ENCODE data around the gene GSTA2. TPM values are rescaled to one million over a fixed set of nuclear protein-coding genes. Genes with fewer than 3 reads are reported as not detected.
"Not testable (repeated sequence)": the region's sequence is repeated elsewhere in the genome, so short reads cannot be mapped to it uniquely, and the experiment has no call there.

GSTA2 gene
- polyA plus RNA-seq, 1 of the 3 experiments (the other 2 are of a cell fraction), result not detected

- H4K20me1 ChIP-seq (ENCODE audit: insufficient read depth); H3K36me3 ChIP-seq (replicated peaks in 1 of 2; ENCODE audit: control insufficient read depth in 1 of 2, insufficient read depth in 2 of 2, low read length in 1 of 2); H3K9me2 ChIP-seq; H3K27me3 ChIP-seq (ENCODE audit: insufficient read depth); POLR2A ChIA-PET; H3K9ac ChIP-seq; H2AFZ ChIP-seq (ENCODE audit: low read depth); H3K9me3 ChIP-seq; H3K79me2 ChIP-seq (ENCODE audit: insufficient read depth); H3F3A ChIP-seq (replicated peaks; ENCODE audit: insufficient read depth); DNase-seq; H3K4me1 ChIP-seq (ENCODE audit: control insufficient read depth in 1 of 2, insufficient read depth in 2 of 2, low read depth in 1 of 2, low read length in 1 of 2); H3K27ac ChIP-seq (ENCODE audit: low read depth in 2 of 2, low read length in 1 of 2); CTCF ChIA-PET; H3K4me3 ChIP-seq (ENCODE audit: low read depth in 2 of 2, low read length in 1 of 2); H3K4me2 ChIP-seq: not testable (repeated sequence)
- 45% methylated on average over 6 of the region's 6 CpGs for WGBS (ENCODE audit: low lambda C conversion rate)
Observed at GRCh38 chr6:52704781-52705502, 58.3 kb downstream of the GSTA2 start.

DNA sequence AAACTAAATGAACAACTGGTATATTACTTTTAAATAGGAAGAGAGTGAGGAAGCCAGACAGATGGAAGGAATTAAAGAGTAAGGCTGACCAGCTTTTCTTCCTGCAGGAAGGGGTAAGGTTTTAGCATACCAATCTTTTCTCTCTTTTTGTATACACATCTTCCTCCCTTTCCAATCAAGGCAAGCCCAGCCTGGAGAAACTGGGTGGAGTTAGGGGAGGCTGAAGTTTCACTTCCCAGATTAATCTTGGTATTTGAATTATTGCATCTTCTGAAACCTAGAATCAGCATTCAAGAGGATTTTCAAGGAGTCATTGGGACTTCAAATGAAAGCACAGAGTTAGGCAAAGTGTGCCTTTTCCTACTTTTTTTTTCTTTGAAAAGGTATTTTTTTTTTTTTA, 59.2 kb downstream of the GSTA2 start:
- no peak overlapping the region for H3K4me2 ChIP-seq
- H3K9me3 ChIP-seq, result peaks cover 4% of the 10 kb centered on the region; the same call in 1 of the 2 replicates
- H3F3A ChIP-seq (replicated peaks; ENCODE audit: insufficient read depth), result no peaks in the 10 kb centered on the region
- H3K4me3 ChIP-seq (ENCODE audit: low read depth in 2 of 2, low read length in 1 of 2), result no peak overlapping the region
- H2AFZ ChIP-seq (ENCODE audit: low read depth), result no peak overlapping the region
- ChIA-PET POLR2A (no interaction called here), CTCF (interaction anchor here (0.9 kb wide), 1 partner anchor 21 kb away, joined by 3 read pairs; no protein-coding TSS in a partner anchor)
- H3K27ac ChIP-seq (ENCODE audit: low read depth in 2 of 2, low read length in 1 of 2), result no peak overlapping the region
- no peak for TF ChIP-seq FOSL2 (IDR thresholded peaks at IDR 0.05; ENCODE audit: borderline replicate concordance, low read depth)
- TF ChIP-seq, protein P1, sequence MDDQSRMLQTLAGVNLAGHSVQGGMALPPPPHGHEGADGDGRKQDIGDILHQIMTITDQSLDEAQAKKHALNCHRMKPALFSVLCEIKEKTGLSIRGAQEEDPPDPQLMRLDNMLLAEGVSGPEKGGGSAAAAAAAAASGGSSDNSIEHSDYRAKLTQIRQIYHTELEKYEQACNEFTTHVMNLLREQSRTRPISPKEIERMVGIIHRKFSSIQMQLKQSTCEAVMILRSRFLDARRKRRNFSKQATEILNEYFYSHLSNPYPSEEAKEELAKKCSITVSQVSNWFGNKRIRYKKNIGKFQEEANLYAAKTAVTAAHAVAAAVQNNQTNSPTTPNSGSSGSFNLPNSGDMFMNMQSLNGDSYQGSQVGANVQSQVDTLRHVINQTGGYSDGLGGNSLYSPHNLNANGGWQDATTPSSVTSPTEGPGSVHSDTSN (IDR thresholded peaks at IDR 0.05), result no peak
- no peak for TF ChIP-seq GATA2 (CRISPR knock-in tag; IDR thresholded peaks at IDR 0.05)
- TF ChIP-seq EP300 (IDR thresholded peaks at IDR 0.05; ENCODE audit: borderline replicate concordance in 1 of 2, low read depth in 1 of 2, low read length in 1 of 2), result no peak
- TF ChIP-seq GABPA (IDR thresholded peaks at IDR 0.05; ENCODE audit: low read depth), result no peak
- TF ChIP-seq YY1 (IDR thresholded peaks at IDR 0.05; ENCODE audit: low read depth), result no peak
- TF ChIP-seq TEAD4 (IDR thresholded peaks at IDR 0.05; ENCODE audit: borderline replicate concordance, insufficient read depth), result no peak
- no peak for TF ChIP-seq MXI1 (IDR thresholded peaks at IDR 0.05; ENCODE audit: low read depth, low read length)
- TF ChIP-seq CHD2 (IDR thresholded peaks at IDR 0.05; ENCODE audit: low read length, partially characterized antibody), result no peak
- TF ChIP-seq, protein P2, sequence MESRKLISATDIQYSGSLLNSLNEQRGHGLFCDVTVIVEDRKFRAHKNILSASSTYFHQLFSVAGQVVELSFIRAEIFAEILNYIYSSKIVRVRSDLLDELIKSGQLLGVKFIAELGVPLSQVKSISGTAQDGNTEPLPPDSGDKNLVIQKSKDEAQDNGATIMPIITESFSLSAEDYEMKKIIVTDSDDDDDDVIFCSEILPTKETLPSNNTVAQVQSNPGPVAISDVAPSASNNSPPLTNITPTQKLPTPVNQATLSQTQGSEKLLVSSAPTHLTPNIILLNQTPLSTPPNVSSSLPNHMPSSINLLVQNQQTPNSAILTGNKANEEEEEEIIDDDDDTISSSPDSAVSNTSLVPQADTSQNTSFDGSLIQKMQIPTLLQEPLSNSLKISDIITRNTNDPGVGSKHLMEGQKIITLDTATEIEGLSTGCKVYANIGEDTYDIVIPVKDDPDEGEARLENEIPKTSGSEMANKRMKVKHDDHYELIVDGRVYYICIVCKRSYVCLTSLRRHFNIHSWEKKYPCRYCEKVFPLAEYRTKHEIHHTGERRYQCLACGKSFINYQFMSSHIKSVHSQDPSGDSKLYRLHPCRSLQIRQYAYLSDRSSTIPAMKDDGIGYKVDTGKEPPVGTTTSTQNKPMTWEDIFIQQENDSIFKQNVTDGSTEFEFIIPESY (IDR thresholded peaks at IDR 0.05; ENCODE audit: borderline replicate concordance, low read depth), result no peak
- no peak for TF ChIP-seq NFIC (IDR thresholded peaks at IDR 0.05; ENCODE audit: borderline replicate concordance)
- no peak for TF ChIP-seq TAF1 (IDR thresholded peaks at IDR 0.05; ENCODE audit: borderline replicate concordance, low read depth, low read length)
- TF ChIP-seq SIN3A (IDR thresholded peaks at IDR 0.05; ENCODE audit: borderline replicate concordance, low read depth, low read length), result no peak
- TF ChIP-seq ELF1 (IDR thresholded peaks at IDR 0.05), result no peak
- no peak for TF ChIP-seq TCF12 (IDR thresholded peaks at IDR 0.05)
- no peaks in the 10 kb centered on the region for H3K4me1 ChIP-seq (ENCODE audit: control insufficient read depth in 1 of 2, insufficient read depth in 2 of 2, low read depth in 1 of 2, low read length in 1 of 2)
- no peak for DNase-seq
- H3K79me2 ChIP-seq (ENCODE audit: insufficient read depth), result no peaks in the 10 kb centered on the region
- H3K9me2 ChIP-seq, result no peaks in the 10 kb centered on the region
- 0 out of 2 replicates have a peak, but pooled peaks cover 4% of the 10 kb centered on the region for H3K27me3 ChIP-seq (ENCODE audit: insufficient read depth)
- H3K9ac ChIP-seq, result no peak overlapping the region
- H3K36me3 ChIP-seq (replicated peaks in 1 of 2; ENCODE audit: control insufficient read depth in 1 of 2, insufficient read depth in 2 of 2, low read length in 1 of 2), result peaks cover 0 to 6% of the 10 kb centered on the region in 2 experiments
- no peaks in the 10 kb centered on the region for H4K20me1 ChIP-seq (ENCODE audit: insufficient read depth)

Other genes starting within 250 kb of the GSTA2 start
- gene TRAM2, start 186.4 kb downstream of the GSTA2 start, polyA plus RNA-seq (2012; rRNA removed), result 26.4 and 36.0 TPM in 2 replicates
- gene TMEM14A, start 92.4 kb downstream of the GSTA2 start, polyA plus RNA-seq (2012; rRNA removed), result 42.4 and 48.7 TPM in 2 replicates
- gene GSTA1, start 40.3 kb upstream of the GSTA2 start, polyA plus RNA-seq (2012; rRNA removed), result not detected in 2 replicates
- not detected in 2 replicates for gene GSTA5, start 77.3 kb upstream of the GSTA2 start, polyA plus RNA-seq (2012; rRNA removed)
- not detected in 2 replicates for gene GSTA3, start 146.2 kb upstream of the GSTA2 start, polyA plus RNA-seq (2012; rRNA removed)
- gene GSTA4, start 231.8 kb upstream of the GSTA2 start, polyA plus RNA-seq (2012; rRNA removed), result 28.3 and 34.0 TPM in 2 replicates